Femur (tissue), 1 donor: Measurements from ENCODE around the gene COLEC11.
"Not testable (repeated sequence)": the region's sequence is repeated elsewhere in the genome, so short reads cannot be mapped to it uniquely, and the experiment has no call there.

ENCODE experiments used
- DNase-seq: peaks from one replicate; pipeline ENCODE4 v3.0.0-alpha.2; 2017

COLEC11 gene

DNA sequence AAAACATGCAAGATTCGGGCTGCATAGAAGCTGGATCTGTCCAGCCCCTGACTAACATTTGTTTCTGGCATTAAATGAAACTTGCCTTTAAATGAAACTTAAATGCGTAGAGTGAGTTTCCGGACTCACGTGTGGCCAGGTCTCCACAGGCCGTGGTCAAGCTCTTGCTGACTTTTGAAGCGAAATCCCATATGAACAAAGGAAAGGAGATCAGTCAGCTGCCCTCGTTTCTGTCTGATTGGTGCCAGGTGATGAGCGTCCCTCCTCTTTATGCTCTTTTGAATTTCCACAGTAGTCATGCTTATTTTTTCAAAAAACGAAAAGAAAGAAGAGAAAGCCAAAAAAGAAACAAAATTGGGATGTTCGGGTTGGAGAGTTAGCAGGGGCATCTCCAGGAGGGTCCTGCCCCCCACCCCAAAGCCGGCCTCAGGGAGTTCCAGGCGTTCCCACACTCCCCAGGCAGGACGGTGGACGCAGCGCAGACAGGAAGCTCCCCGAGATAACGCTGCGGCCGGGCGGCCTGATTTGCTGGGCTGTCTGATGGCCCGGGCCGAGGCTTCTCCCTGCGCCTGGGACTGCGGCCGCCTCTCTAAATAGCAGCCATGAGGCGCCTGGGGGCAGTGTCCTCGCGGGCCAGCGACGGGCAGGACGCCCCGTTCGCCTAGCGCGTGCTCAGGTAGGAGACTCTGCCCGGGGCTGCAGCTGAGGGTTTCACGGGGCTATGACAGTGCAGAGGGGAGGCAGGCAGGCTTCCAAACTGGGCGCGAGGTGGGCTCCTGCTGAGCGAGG, at the start of gene COLEC11:
Gene COLEC11, plus strand, starts transcription at position 620 of the 789 bp plus-strand sequence. CDS start 9,229 bp downstream, outside the sequence.
- no peak for DNase-seq

DNA sequence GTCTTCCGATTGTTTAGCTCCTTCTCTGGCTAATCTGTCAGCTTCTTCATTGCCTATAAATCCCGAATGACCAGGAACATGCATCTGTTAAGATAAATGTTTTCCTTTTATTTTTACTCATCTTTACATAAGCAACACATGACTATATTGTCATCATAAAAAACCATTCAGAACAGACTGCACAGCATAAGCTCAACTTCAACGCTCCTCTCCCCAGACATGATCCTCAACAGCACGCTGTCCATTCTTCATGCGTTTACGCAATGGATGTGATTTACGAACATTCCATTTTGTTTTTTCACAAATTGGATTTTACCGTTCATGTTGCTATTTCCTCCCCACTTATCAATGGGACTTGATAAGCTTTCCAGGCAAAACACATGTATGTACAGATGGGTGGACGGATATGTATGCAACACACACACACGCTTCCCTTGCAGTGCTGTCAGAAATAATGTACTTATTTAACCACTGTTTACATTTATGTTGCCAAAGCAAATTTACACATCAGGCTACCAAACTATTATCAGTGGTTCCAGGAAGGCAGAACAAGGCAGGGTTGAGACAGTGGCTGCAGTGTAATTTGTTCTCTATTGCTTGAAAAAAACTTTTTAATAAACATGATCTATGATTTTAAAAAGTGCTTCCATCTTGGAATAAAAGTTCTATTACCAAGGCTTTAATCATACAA, 49.0 kb upstream of the COLEC11 start:
- no peak for DNase-seq

DNA sequence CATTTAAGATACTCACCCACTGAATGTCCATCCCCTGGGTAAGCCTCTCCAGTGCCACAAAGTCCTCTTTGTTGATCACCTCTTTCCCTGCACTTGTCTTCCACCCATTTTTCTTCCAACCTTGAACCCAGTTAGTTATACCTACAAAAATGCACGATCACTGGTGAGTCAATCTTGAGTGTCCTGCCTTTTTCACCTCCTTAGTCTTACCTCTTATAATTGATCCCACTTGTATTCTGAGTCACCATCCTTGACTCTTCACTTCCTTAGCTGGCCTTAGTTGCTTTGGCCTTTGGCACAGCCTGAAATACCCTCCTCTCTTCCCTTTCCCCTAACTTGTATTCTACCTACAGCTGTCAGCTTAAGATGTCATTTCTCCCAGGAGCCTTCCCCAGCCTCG, 47.0 kb upstream of the COLEC11 start:
- no peak for DNase-seq

DNA sequence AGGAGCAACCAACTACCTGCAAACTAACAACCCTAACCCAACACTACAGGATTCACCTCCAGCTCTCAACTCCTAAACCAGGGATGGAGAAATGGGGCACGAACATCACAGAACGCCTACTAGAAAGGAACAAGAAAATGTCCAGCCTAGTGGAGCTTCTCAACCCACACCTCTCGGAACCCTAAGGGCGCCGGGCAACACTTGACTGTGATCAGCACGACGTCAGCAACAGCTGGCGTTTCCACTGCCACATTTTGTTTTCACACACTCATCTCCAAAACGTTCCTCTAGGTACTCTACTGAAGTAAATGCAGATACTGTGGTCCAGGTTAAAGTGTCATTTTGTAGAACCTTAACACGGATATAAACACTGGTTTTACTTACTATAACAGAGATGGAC, 41.0 kb upstream of the COLEC11 start:
- no peak for DNase-seq

DNA sequence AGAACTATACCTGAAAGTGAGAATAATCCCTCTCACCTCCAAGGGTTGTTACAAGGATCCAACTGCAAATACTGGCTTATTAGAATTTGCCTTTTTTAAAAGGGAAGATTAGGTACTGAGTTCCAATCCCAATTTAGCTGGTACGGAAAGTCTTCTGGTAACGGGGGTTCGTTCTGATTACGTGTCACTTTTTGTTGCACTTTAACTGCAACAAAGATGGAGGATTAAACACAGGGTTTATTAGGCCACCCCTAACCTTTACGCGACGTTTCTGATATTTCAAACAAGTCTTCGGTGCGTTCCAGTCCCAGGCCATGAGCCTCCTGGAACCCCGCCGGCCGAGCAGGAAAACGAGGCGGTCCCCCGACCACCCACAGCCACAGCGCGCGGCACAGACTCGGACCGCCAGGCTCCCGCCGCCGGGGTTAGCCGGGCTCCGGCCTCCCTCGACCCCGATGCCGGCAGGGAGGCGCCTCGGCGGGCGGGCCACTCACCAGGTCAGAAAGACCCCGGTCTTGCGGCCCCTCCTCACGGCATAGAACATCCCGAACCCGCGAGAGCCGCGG, 37.2 kb upstream of the COLEC11 start:
- no peak for DNase-seq

DNA sequence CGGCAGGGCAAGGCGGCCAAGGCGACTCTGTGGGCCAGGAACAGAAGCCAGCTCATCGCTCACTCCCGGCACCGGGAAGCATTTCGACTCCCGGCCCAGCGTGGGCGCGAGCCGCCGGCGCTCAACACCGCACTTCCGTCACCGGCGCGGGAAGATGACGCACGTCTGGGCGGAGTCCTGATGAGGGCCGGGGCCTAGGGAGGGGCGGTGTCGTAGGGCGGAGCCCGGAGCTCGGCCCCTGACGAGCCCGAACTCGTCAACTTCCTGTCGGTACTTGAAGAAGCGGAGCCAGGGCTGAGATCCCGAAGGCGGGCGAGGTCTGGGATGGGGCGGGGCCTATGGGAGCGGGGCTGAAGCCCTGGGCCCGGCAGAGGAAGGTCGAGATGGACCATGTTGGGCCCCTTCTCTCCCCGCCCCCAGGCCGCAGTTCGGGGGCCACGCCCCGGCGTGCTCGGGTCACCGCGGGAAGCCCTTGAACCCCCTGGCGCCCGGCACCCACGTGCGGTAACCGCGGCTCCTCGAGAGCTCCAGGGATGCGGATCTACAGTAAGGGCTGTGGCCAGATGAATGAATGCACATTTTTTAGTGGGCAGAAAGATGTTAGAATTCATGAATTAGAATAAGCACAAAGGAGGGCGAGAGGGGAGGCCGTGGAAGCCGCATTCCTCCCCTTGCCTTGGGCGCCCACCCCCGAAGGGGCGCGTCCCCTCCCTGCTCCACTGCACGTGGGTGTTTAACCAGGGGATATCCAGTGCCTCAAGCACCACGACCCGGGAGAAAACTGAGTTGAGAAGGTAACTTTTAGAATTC, 36.5 kb upstream of the COLEC11 start, which contains the start of gene RNASEH1:
Gene RNASEH1, minus strand, starts transcription at position 129 of the 810 bp plus-strand sequence. Its CDS starts 73 bp downstream, at position 56.
- peak; percentile 98 for DNase-seq

DNA sequence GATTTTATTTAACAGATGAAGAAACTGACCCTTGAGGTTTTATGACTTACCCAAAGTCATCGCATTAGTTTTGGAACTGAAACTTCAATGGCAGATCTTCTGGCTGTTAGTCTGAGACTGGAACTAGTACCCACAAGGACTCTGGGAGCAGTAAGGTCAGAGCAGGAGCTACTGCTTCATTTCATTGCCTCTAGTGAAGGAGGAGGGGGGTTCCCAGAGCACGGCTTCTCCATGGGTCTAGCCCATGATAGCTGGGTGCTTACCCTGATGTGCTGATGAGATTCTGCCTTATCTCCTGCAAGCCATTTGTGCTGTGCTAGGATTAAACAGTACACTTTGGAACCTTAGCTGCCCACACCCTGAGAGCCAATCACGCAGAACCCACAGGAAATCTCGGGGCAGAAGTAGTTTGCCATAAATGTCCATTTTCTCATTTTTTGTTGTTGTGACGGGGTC, 31.4 kb upstream of the COLEC11 start:
- DNase-seq = no peak

DNA sequence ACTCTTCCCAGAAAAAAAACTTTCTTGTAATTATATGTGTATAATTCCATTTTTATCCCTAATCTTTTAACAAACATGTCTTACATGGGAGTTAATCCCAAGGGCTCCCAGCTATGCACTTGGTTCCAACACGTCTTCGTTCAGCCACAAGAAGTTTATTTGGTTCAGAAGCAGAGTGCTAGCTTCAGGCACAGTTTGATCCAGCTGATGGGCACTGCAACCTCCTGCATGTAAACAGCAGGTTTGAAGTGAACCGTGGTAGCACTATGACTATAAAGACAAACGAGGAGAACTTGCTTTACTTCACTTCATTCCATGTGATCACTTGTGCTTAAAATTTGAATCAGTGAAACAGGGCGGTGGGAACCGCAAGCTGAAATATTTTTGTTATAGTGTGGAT, 29.8 kb upstream of the COLEC11 start:
- DNase-seq = no peak

DNA sequence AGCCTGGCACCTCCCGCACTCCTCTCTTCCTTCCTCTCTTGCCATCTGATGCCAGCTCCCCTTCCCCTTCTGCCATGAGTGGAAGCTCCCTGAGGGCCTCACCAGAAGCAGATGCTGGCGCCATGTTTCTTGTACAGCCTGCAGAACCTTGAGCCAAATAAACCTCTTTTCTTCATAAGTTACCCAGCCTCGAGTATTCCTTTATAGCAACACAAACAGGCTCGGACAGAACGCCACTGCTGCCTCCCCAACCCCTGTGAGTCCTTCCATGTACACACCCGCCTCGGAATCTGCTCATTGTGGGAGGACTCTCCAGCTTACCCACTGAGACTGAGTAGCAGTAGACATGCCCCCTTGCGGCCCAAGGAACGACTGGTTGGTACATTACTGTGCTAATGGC, 28.1 kb upstream of the COLEC11 start:
- no peak for DNase-seq

DNA sequence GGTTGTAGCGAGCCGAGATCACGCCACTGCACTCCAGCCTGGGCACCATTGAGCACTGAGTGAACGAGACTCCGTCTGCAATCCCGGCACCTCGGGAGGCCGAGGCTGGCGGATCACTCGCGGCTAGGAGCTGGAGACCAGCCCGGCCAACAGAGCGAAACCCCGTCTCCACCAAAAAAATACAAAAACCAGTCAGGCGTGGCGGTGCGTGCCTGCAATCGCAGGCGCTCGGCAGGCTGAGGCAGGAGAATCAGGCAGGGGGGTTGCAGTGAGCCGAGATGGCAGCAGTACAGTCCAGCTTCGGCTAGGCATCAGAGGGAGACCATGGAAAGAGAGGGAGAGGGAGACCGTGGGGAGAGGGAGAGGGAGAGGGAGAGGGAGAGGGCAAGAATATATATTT, 25.3 kb upstream of the COLEC11 start:
- DNase-seq = not testable (repeated sequence)

DNA sequence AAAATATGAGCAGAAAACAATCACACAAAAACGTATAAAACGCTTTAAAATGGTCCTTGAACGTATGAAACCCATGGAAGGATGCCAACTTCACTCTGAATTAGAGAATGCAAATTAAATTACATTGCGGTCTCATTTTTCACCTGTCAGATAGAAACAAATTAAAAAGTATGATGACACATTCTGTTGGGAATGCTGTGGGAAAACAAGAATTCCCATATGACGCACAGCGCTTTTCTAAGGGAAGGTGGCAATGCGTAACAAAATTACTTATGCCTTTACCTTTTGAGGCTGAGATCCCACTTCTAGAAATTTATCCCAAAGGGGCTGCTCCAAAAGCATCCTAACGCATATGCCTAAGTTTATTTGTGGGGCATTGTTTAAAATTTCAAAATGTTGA, 23.6 kb upstream of the COLEC11 start:
- DNase-seq = no peak

DNA sequence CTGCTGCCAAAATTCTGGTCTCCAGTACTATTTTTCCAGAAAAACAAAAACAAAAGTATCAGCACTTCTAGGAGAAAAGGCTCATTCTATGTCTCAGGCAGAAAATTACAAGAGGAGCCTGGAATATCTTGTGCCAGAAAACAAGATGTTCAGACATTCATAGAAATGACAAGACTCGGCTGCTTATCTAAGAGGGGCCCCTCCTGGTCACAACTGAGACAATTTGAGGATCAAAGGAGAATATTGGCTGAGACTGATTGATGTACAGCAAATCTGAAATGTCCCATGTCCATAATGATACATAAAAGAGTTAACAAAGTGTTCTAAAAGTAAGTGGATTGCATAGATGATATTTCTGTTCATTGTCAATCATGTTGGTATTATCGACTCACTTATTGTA, 22.3 kb upstream of the COLEC11 start:
- no peak for DNase-seq

DNA sequence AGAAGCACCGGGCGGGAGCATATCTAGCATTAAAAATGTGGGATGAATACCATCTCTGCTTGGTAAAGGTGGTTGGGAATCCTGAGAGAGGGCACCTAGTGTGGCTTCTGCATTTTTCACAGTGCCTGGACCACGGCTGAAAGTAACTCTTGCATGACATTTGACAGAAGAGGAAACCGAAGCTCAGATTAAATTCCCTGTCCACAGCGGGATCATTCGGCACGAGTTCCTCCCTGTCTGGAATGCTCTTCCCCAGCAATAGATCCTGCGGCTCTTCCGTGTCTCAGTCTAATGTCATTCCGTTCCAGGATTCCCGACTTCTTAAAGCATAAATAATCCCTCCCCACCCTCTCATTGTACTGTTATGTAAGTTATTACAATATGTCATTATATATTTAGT, 20.8 kb upstream of the COLEC11 start:
- DNase-seq = no peak

DNA sequence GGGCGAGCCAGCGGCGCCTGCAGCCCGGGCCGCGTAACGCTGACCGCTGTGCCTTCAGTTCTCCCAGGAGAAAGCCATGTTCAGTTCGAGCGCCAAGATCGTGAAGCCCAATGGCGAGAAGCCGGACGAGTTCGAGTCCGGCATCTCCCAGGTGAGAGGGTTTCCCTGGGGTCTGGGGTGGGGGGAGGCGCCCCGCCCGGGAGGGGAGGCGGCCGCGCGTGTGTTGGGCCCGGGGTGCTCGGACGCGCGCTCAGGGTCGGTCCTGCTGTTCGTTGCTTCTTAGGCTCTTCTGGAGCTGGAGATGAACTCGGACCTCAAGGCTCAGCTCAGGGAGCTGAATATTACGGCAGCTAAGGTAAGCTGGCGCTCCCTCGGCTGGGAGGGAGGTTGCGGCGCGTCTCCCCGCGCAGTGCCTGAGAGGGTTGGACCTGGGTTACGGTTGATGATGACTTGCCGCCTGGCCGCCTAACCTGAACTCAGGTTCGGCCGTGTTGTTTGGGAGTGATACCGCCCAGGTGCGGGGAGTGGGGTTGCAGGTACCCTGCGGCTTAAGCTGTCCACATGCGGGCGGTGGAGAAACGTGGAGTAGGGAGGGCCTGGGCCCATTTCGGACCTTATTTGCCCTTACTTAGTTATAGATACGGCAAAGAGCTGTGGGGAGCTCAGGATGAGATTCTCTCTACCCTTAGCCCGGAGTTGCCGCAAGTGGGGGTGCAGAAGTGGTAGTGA, 19.2 kb upstream of the COLEC11 start:
- no peak for DNase-seq

DNA sequence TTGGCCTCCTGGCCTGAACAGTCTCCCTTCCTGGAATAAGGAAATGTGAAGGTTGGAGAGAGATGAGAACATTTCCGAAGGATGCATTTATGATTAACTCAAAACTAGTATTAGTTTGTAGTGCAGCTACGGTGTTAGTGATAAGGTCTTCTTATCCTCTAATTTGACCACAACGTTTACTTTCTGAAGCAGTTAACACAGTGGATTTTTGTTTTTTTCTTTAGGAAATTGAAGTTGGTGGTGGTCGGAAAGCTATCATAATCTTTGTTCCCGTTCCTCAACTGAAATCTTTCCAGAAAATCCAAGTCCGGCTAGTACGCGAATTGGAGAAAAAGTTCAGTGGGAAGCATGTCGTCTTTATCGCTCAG, 18.7 kb upstream of the COLEC11 start:
- not testable (repeated sequence) for DNase-seq

DNA sequence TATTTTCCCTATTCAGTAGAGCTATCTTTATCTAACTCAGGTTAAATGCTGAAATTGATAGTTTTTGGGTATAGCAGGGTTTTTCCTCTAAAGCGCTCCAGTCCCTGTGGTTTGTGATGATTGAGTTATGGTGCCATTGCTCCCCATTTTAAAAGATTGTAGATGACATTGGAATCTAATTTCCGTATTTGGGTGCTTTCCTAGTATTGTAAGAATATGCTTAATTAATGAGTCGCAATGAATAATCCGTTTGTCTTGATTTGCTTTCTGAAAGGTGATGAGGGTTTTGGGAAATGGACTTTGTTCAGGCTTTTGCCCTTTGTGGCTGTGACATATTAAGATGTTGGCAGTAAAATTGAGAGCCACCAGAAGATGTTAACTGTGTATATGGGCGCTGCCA, 15.9 kb upstream of the COLEC11 start:
- DNase-seq = no peak

DNA sequence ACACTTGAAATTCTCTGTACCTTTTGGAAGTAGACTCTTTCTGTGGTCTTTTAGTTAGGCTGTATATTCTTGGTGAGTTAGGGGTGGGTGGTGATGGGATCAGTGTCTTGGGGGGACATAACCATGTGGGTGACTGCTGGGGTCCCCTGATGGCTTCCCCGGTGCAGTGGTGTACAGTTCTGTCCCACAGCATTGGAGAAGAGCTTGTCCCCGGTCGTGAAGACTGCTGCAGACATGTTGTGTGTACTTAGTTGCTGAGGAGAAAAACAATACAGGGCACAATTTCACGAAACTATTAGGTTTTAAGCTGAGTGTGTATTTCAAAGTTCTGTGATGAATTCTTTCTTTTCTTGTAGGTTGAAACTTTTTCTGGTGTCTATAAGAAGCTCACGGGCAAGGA, 14.5 kb upstream of the COLEC11 start:
- DNase-seq = no peak

DNA sequence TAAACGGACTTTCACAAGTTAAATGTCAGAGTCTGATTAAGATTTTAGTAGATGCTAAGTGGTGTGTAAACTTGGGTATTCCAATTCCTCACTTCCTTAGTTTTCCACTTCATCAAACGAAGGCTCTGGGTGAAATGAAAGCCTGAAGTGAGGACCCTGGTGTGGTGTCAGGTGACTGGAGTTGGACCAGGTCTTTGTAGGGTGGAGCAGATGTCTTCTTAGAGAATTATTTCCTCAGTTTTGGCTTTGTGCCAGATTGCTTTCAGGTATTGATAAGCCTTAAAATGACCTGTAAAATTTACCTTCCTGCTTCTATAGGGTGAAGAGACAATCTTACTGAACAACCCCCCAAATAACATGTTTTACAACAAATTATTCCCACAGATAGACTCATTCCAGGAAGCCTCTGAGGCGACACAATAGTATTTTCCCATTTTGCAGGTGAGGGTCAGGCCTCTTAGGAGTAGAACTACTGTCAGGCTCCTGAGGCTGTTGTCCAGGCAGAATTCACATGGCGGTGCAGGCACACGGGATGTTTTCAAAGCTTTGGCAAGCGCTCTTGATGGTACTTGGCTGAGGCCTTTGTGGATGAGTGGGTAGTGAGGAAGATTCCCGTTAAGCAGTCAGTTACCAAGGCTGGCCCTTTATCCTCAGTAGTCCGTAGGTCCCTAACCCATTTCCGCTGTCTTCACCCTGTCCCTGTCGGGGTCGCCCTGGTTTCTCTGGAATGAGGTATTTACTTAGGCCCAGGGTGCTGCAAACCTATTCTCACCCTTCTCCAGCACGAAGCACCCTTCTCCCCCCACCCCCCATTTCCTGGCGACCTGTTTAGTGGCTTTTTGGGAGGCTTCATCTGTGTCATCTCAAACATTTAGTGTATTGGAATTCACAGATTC, 13.3 kb upstream of the COLEC11 start:
- no peak for DNase-seq

DNA sequence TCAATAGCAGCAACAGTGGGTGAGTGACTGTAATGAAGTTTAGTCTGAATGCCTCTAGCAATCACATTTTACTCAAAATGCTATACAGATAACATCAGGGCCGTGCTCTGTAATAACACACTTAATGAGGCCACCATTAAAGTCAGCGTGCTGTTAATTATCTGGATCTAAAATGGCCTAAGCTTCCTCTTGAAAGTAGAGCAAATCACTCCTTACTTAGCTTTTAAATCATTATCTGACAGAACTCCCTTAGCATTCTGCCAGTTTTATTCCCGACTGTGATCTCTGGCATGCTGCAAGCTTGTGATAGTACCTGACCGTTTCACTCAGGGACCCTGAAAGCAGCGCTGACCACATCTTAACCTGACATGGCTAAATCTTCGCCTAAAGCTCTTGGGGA, 10.8 kb upstream of the COLEC11 start:
- DNase-seq = no peak

DNA sequence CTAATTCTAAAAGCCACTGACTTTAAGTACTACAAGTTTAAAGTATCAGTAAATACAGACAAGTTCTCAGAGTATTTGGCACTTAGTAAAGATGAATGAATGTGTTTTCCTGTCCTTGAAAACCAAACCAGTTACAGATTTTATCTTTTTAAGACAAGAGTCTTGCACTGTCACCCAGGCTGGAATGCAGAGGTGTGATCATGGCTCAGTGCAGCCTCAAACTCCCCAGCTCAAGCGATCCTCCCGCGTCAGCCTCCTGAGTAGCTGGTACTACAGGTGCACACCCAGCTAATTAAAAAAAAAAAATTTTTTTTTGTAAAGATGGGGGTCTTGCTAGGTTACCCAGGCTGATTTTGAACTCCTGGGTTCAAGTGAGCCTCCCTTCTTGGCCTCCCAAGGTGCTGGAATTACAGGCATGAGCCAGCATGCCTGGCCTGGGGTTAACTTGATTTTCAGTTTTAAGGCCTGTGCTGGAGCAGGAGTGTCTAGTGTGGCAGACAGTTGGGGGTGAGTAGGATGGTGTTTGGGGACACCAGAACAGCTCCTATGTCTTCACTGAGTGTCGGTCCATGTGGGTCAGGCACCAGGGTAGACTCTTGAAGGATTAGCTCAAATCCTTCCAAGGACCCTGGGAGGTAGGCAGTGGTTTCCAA, 10.2 kb upstream of the COLEC11 start:
- no peak for DNase-seq
